Gastrocnemius medialis (tissue), 4 donors: ENCODE data around the gene TBL3. TPM values are rescaled to one million over a fixed set of nuclear protein-coding genes. Genes with fewer than 3 reads are reported as not detected.

Experiments
- ATAC-seq, 2 donors: fragments of 150-250 bp; one replicate each; pipeline ENCODE4 v1.9.1; 2016
- DNase-seq, 2 donors: peaks; one replicate each; pipeline ENCODE4 v3.0.0-alpha.2; 2019
- H3K27ac ChIP-seq, 4 donors: fragments of 200-600 bp; sonication (generic); 1 replicate in 1 of 4; 2 replicates in 3 of 4; pipeline ENCODE4 v1.5.1; 2016 to 2018; ENCODE audit warnings: mild to moderate bottlenecking in 2 of 4, moderate library complexity in 1 of 4
- H3K27me3 ChIP-seq, 3 donors: fragments of 200-600 bp; sonication (generic) in 2 of 3; 1 replicate in 1 of 3; 2 replicates in 2 of 3; pipeline versions ENCODE4 v1.5.1 to v1.6.0; 2016 to 2019; ENCODE audit warnings: mild to moderate bottlenecking in 1 of 3, moderate library complexity in 1 of 3
- H3K36me3 ChIP-seq, 2 donors: fragments of 200-600 bp; sonication (generic) in 1 of 2; one replicate each; pipeline ENCODE4 v1.5.1; 2017 to 2018
- H3K4me1 ChIP-seq, 2 donors: fragments of 200-600 bp; sonication (generic) in 1 of 2; one replicate each; pipeline ENCODE4 v1.5.1; 2016 to 2017; ENCODE audit warnings: mild to moderate bottlenecking in 2 of 2
- H3K4me3 ChIP-seq, 4 donors: fragments of 200-600 bp; sonication (generic) in 3 of 4; 1 replicate in 1 of 4; 2 replicates in 3 of 4; pipeline ENCODE4 v1.5.1; 2016 to 2019; ENCODE audit warnings: mild to moderate bottlenecking in 2 of 4
- H3K9me3 ChIP-seq, 3 donors: fragments of 200-600 bp; sonication (generic) in 2 of 3; 1 replicate in 1 of 3; 2 replicates in 2 of 3; pipeline ENCODE4 v1.5.1; 2016 to 2019
- POLR2A ChIP-seq, 2 donors: fragments of 450-650 bp; IDR thresholded peaks; one replicate each; pipeline ENCODE4 v1.6.1; 2017; ENCODE audit warnings: antibody characterized with exemption in 2 of 2, mild to moderate bottlenecking in 2 of 2, moderate library complexity in 2 of 2
- in situ Hi-C, 4 donors: fragments of 200-750 bp; cut with MboI; loops; one replicate each; pipeline versions ENCODE4 v1.15.0 to v1.8.0; 2017; ENCODE audit warnings: low sequenced_read_pairs in 4 of 4
- intact Hi-C: fragments of 100-400 bp; cut with DNase I; formaldehyde crosslinking; loops from one replicate; pipeline ENCODE4 v1.15.1; 2023; ENCODE audit warnings: low total_unique reads
- total RNA-seq, 4 donors: library from RNA; depleted of rRNA; stranded (reverse); fragments of >200 nt; gene quantifications; one replicate each; pipeline versions ENCODE4 v1.1.0 to v1.2.3, GENCODE V29; 2016
- TF ChIP-seq, protein P1 (sequence below), 5 experiments: fragments of 450-650 bp in 3 of 5; fragments of 200-600 bp in 2 of 5; sonication (generic) in 2 of 5; IDR thresholded peaks in 4 of 5; conservative IDR thresholded peaks in 1 of 5; 1 replicate in 4 of 5; 2 replicates in 1 of 5; pipeline ENCODE4 v1.5.1; 2016 to 2019; ENCODE audit warnings: antibody characterized with exemption in 5 of 5, mild to moderate bottlenecking in 3 of 5, moderate library complexity in 3 of 5

The TBL3 gene
- total RNA-seq, 4 donors from 2014 or later: 48.2 to 79.5 (median 71.4) TPM

DNA sequence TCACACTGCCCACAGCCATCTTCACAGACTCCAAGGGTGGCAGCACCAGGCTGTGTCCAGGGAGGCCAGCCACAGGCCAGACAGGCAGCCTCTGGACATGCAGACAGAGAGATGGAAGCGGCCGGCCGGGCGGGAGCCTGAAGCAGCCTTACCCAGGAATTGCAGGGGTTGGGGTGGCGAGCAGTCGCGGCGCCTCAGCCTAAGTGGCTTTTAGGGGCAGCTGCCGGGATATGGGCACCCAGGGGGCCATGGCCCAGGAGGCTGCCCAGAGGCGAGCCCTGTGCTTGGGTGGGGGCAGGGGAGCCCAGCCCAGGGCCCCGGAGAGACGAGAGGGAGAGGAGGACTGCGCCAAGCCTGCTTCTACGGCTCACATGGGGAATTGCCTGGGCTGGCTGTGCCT lies 53.4 kb downstream of the TBL3 start:
- H3K36me3 ChIP-seq: no peaks in the 10 kb centered on the region
- H3K4me1 ChIP-seq: peaks cover 0 to 13% of the 10 kb centered on the region in 2 donors
- no peak for ATAC-seq
- no peaks in the 10 kb centered on the region for H3K9me3 ChIP-seq
- TF ChIP-seq, protein P1, sequence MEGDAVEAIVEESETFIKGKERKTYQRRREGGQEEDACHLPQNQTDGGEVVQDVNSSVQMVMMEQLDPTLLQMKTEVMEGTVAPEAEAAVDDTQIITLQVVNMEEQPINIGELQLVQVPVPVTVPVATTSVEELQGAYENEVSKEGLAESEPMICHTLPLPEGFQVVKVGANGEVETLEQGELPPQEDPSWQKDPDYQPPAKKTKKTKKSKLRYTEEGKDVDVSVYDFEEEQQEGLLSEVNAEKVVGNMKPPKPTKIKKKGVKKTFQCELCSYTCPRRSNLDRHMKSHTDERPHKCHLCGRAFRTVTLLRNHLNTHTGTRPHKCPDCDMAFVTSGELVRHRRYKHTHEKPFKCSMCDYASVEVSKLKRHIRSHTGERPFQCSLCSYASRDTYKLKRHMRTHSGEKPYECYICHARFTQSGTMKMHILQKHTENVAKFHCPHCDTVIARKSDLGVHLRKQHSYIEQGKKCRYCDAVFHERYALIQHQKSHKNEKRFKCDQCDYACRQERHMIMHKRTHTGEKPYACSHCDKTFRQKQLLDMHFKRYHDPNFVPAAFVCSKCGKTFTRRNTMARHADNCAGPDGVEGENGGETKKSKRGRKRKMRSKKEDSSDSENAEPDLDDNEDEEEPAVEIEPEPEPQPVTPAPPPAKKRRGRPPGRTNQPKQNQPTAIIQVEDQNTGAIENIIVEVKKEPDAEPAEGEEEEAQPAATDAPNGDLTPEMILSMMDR (IDR thresholded peaks at IDR 0.05 in 4 of 5, conservative IDR thresholded peaks at IDR 0.05 in 1 of 5): no peak
- no peak for TF ChIP-seq POLR2A (IDR thresholded peaks at IDR 0.05)
- peaks cover 15 to 17% (median 16%) of the 10 kb centered on the region in 3 donors for H3K27me3 ChIP-seq
- intact Hi-C loops (no loop called here), in situ Hi-C loops (no loop called here)
- peak overlapping the region in 1 of 4 donors; percentile 8 for H3K27ac ChIP-seq
- DNase-seq: no peak
- no peak overlapping the region for H3K4me3 ChIP-seq

DNA sequence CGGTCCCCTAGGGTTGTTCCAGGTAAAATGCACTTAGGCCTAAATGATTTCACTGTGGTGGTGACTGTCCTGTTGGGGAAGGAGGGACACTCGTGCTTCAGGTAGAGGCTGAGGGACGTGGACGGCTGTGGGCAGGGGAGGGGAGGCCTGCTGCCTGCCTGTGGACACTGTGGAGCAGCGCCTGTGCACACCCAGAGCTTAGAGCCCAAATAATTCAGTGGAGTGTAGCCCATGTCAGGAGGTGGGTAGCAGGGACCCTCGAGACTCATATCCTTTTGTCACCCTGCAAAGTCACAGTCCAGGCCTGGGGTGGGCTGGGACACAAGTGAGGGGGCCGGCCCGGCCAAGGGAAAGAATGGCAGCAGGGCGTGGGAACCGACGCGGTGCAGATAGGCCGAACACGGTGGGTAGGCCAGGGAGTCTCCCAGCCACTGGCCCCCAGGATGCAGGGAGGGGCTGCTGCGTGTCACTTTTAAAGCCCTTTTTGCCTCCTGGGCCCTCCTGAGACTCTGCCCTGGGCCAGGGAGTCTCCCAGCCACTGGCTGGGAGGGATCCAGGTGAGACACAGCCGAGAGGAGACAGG lies 54.1 kb downstream of the TBL3 start:
- H3K4me1 ChIP-seq: peaks cover 0 to 10% of the 10 kb centered on the region in 2 donors
- H3K27ac ChIP-seq: peak overlapping the region; percentile 14 to 77 (median 76)
- peak overlapping the region; percentile 34 to 62 (median 58) for H3K4me3 ChIP-seq
- peaks cover 9 to 10% (median 9%) of the 10 kb centered on the region in 3 donors for H3K27me3 ChIP-seq
- intact Hi-C loops: no loop called here
- DNase-seq (no peak), ATAC-seq (no peak)
- H3K9me3 ChIP-seq: no peaks in the 10 kb centered on the region
- H3K36me3 ChIP-seq: no peaks in the 10 kb centered on the region
- in situ Hi-C loops: no loop called here
- TF ChIP-seq, protein P1 (IDR thresholded peaks at IDR 0.05 in 4 of 5, conservative IDR thresholded peaks at IDR 0.05 in 1 of 5): no peak
- TF ChIP-seq POLR2A (IDR thresholded peaks at IDR 0.05): no peak

DNA sequence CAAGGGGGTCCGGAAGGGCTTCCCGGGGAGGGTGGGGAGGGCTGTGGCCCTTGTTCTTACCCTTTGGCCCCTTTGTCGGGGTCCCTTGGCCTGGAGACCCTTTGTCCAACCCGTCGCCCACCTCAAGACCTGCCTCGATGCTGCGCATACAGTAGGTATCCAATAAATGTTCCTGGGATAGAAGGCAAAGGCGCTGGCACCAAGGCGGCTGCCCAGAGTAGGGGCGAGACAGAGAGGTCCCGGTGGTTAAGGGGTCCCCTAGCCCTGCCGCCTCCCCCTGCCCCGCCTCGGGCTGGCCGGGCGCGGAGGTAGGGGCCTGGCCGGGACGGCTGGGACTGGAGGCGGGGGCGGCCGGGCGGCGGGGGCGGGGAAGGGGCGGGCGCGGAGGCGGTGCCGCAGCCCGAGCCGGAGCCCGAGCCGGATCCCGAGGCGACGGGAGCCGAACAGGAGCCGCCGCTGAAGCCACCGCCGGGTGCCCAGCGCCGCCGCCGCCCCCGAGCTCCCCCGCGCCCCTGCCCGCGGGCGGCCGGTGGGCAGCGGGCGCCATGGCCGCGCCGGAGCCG lies 54.7 kb downstream of the TBL3 start, which contains the start of gene NHERF2:
Gene NHERF2, plus strand, starts transcription at position 442 of the 563 bp plus-strand sequence. Its CDS starts 104 bp downstream, at position 546.
- DNase-seq: no peak
- H3K9me3 ChIP-seq: no peaks in the 10 kb centered on the region
- intact Hi-C loops: no loop called here
- TF ChIP-seq POLR2A (IDR thresholded peaks at IDR 0.05): no peak
- TF ChIP-seq, protein P1 (IDR thresholded peaks at IDR 0.05 in 4 of 5, conservative IDR thresholded peaks at IDR 0.05 in 1 of 5): no peak
- H3K4me3 ChIP-seq: peak within 1 kb of the TSS; percentile 50 to 76 (median 65)
- in situ Hi-C loops: no loop called here
- ATAC-seq: peak; percentile 36 to 42
- H3K36me3 ChIP-seq: no peaks in the 10 kb centered on the region
- H3K4me1 ChIP-seq: peaks cover 0 to 10% of the 10 kb centered on the region in 2 donors
- H3K27ac ChIP-seq: peak within 1 kb of the TSS; percentile 14 to 77 (median 76)
- peaks cover 3 to 5% (median 4%) of the 10 kb centered on the region in 3 donors for H3K27me3 ChIP-seq

DNA sequence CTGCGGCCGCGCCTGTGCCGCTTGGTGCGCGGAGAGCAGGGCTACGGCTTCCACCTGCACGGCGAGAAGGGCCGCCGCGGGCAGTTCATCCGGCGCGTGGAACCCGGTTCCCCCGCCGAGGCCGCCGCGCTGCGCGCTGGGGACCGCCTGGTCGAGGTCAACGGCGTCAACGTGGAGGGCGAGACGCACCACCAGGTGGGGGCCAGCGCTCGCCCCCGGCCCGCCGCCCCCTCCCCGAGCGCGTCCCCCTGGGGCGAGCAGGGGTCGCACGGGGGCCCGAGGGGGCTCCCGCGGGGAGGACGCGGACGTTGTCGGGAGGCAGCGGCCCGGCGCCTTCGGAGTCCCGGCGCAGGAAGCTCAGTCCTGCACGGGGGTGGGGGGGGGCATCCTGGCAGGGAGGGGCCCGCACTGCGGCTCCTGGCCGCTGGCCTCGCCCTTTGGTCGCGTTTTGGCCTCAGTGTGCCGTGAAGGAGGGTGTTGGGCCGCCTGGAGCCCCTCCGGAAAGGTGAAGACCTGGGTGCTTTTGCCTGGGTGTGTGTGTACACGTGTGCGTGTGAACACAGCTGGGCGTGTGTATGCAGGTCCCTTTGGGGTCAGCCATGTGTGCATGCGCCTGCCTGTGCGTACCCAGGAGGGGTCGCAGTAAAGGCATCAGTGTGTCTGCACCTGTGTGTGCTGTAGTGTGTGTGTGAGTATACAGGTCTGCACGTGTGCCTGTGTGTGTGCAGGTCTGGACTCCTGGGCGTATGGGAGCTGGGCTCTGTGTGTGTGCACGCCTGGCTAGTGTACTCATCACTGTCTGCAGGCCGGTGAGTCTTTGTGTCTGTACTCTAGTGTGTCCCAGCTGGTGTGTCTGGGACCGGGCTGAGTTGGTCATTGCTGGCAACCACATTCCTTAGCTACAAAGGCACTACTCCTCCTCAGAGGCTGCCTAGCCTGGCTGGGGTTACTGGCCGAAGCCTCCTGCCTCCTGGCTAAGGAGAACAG lies 55.5 kb downstream of the TBL3 start:
- peak overlapping the region; percentile 50 to 76 (median 65) for H3K4me3 ChIP-seq
- no peaks in the 10 kb centered on the region for H3K9me3 ChIP-seq
- H3K36me3 ChIP-seq: no peaks in the 10 kb centered on the region
- TF ChIP-seq POLR2A (IDR thresholded peaks at IDR 0.05): no peak
- TF ChIP-seq, protein P1 (IDR thresholded peaks at IDR 0.05 in 4 of 5, conservative IDR thresholded peaks at IDR 0.05 in 1 of 5): no peak
- intact Hi-C loops (no loop called here), in situ Hi-C loops (no loop called here)
- no peaks in the 10 kb centered on the region for H3K27me3 ChIP-seq
- ATAC-seq (no peak), DNase-seq (no peak)
- H3K27ac ChIP-seq: peak overlapping the region in 3 of 4 donors; percentile 68 to 76 (median 72)
- peaks cover 0 to 14% of the 10 kb centered on the region in 2 donors for H3K4me1 ChIP-seq
